GM13976 (cell line): ENCODE data around the gene PHOX2B.
"Not testable (repeated sequence)": the region's sequence is repeated elsewhere in the genome, so short reads cannot be mapped to it uniquely, and the experiment has no call there.

Experiments used
- DNase-seq: peaks from one replicate; pipeline ENCODE4 v3.0.0; 2012; ENCODE audit warnings: low spot score
- in situ Hi-C: fragments of 300-500 bp; cut with MboI; formaldehyde crosslinking; loops from one replicate; pipeline ENCODE4 v1.12.0; 2022; ENCODE audit warnings: low sequenced_read_pairs, mixed read lengths, inconsistent platforms; ENCODE audit not compliant: unreplicated experiment
- TF ChIP-seq, protein P1 (sequence below): IDR thresholded peaks from 2 replicates; pipeline ENCODE4 v1.5.1; 2012; ENCODE audit warnings: borderline replicate concordance, mild to moderate bottlenecking; ENCODE audit not compliant: insufficient read depth; ENCODE audit errors: extremely low read depth, missing control alignments, control extremely low read depth

PHOX2B gene

DNA sequence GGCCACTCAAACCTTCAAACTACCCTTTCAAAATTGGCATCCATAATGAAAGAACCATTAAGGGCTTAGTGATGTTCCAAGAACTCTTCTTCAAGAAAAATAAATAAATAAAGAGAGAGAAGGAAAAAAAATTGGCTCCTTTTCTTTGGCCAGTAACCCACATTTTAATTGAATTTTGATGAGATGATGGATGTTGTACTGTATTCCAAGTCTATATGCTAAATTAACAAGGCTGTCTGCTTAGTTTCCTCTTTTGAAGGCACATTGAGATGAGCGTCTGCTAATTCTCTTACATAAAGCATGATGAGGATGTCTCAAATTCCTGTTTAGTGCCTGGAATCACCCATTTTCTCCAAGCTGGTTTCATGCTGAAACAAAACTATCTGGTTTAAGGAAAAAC lies 33.4 kb downstream of the PHOX2B start:
- no peak for DNase-seq
- in situ Hi-C loops, result no loop called here
- TF ChIP-seq, protein P1, sequence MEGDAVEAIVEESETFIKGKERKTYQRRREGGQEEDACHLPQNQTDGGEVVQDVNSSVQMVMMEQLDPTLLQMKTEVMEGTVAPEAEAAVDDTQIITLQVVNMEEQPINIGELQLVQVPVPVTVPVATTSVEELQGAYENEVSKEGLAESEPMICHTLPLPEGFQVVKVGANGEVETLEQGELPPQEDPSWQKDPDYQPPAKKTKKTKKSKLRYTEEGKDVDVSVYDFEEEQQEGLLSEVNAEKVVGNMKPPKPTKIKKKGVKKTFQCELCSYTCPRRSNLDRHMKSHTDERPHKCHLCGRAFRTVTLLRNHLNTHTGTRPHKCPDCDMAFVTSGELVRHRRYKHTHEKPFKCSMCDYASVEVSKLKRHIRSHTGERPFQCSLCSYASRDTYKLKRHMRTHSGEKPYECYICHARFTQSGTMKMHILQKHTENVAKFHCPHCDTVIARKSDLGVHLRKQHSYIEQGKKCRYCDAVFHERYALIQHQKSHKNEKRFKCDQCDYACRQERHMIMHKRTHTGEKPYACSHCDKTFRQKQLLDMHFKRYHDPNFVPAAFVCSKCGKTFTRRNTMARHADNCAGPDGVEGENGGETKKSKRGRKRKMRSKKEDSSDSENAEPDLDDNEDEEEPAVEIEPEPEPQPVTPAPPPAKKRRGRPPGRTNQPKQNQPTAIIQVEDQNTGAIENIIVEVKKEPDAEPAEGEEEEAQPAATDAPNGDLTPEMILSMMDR, result no peak

DNA sequence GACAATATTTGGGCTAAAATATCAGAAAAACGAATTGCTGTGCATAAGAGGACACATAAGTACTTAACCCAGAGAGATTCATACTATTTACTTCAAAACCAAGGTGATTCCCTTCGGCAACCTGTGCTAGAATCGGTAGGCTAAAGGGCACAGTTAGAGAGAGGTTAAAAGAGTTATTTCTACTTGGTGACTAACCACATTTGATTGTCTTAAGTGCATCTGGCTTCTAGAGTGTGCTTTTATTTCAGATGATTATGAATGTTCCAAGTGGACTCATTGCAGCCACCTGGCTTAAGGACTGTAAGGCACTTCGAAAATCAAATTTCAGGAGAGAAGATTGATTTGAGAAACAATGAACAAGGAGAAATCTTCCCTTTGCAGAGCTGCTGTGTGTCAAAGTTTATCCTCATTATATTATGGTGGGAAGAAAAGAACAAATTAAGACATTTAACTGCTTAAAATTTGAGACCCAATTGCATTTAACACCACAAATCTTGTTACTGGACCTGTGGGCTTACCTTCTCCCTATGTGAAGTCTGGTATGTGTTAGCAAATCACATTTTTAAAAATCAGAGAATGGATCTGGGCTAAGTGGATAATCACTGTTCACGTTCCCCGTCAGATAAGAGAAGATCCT lies 34.0 kb downstream of the PHOX2B start:
- in situ Hi-C loops, result no loop called here
- TF ChIP-seq, protein P1, result no peak
- no peak for DNase-seq

- in situ Hi-C loops, result no loop called here
- no peak for DNase-seq
- TF ChIP-seq, protein P1, result no peak
Measured at GRCh38 chr4:41713768-41714167, 34.8 kb downstream of the PHOX2B start.

DNA sequence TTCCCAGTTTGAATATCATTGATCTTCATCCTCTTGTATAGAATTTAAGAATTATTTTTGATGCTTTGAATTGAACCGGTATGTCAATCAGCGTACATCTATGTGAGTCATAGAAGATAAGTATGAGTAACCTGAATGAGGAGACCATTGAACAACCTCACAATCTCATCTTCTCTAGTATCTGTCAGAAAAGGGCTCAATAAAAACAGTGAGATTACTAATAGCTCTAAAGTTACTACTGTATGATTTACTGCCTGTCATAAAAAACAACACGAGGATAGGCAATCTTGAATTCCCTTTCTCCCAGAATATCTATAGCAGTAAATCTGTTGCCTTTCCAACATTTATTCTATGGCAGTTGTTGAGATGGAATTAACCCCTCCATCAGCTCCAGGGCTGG lies 36.1 kb downstream of the PHOX2B start:
- no peak for DNase-seq
- in situ Hi-C loops, result no loop called here
- TF ChIP-seq, protein P1, result no peak

DNA sequence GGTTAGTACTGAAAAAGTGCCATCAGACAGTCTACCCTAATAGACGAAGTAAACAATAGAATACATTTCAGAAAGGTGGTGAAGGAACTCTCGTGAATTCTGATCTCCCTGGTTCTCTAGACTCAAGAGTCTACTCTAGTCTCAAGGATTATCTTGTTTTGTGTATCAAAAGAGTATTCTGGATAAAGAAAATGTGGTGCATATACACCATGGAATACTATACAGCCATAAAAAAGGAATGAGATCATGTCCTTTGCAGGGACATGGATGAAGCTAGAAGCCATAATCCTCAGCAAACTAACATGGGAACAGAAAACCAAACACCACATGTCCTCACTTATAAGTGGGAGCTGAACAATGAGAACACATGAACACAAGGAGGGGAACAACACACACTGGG lies 36.9 kb downstream of the PHOX2B start:
- DNase-seq, in situ Hi-C loops: not testable (repeated sequence)

DNA sequence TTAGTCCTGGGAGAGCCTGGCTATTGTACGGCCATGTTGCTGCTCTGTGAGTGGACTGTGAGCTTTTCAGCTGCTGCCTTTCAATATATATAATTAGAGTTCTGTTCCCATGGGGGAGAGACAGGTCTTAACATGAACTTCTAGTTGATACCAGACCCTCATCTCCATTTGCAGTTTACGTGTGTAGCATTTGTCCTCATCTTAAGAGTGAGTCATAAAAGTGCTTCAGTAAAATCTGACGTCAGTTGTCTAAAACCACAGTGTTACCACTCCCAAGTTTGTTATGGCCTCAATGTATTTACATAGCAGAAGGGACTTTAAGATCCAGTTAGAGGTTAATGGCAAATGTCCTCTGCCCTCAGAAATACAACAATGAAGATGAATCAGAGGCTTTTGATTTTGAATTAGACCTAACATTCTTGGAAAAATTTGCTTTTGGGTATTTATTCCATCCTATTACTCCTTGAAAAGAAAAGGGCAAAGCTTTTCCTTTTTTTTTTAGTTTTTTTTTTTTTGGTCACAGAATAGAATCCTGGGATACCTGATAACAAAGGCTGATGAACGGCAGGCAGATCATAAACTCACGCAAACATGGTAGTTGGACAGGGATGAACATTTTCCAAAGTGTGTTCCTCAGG lies 38.6 kb downstream of the PHOX2B start:
- TF ChIP-seq, protein P1, result no peak
- in situ Hi-C loops, result no loop called here
- DNase-seq, result no peak

DNA sequence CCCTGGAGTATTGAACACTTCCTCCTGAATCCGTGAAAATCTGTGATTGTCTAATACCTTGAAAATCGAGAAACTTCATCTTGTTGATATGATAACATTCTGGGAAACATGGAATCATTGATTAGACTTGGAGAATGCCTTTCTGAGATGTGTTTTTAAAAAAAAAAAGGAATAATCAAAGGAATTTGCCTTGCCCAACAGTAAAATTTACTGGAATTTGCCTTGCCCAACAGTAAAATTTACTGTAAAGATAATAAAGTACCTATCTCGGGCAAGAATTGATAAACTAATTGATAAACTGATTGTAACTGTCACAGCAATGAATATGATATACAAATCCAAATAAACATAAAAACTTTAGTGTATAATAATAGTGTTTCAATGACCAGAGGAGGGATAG lies 44.7 kb downstream of the PHOX2B start:
- DNase-seq, result no peak
- in situ Hi-C loops, result no loop called here
- TF ChIP-seq, protein P1, result no peak
